Measurements from ENCODE around the gene GPR153. TPM values are rescaled to one million over a fixed set of nuclear protein-coding genes. Genes with fewer than 3 reads are reported as not detected.

Gene GPR153
- total and polyA plus RNA-seq, 2 donors (not counting 1 experiment from before 2014, with no cell fraction given) = 0.04 to 0.20 TPM

GRCh38 chr1:6197746-6198427 lies 63.0 kb downstream of the GPR153 start:
- Histone ChIP-seq H3K4me1 (ENCODE audit: control insufficient read depth in 2 of 2, insufficient read depth in 2 of 2, low read length in 2 of 2) (peaks cover 23 to 24% of the 10 kb centered on the region in 2 donors), H3K4me2 (replicated peaks; ENCODE audit: low read depth, low read length, poor library complexity, severe bottlenecking) (peak overlapping the region; percentile 92), H3K79me2 (ENCODE audit: control insufficient read depth, insufficient read depth, low read length) (peaks cover 79% of the 10 kb centered on the region), H3K9ac (ENCODE audit: low read length) (peak overlapping the region; percentile 93), H4K20me1 (ENCODE audit: control insufficient read depth, insufficient read depth, low read length, poor library complexity, severe bottlenecking) (peaks cover 61% of the 10 kb centered on the region), H3K4me3 (ENCODE audit: control extremely low read depth in 1 of 5, extremely low read depth in 1 of 5, insufficient read depth in 1 of 5, low read depth in 2 of 5, low read length in 4 of 5) (peak overlapping the region in 3 of 5 experiments; percentile 78 to 99 (median 89)), H3K27me3 (replicated peaks in 1 of 4; ENCODE audit: control extremely low read depth in 1 of 4, control insufficient read depth in 3 of 4, insufficient read depth in 4 of 4, low read length in 3 of 4) (no peaks in the 10 kb centered on the region), H2AFZ (ENCODE audit: insufficient read depth, low read depth, low read length, poor library complexity, severe bottlenecking) (no peak overlapping the region), H3K27ac (ENCODE audit: low read length in 2 of 2) (peak overlapping the region in 1 of 2 donors; percentile 83), H3K9me3 (ENCODE audit: control extremely low read depth in 1 of 3, control insufficient read depth in 2 of 3, insufficient read depth in 1 of 3, low read length in 2 of 3) (peaks cover 0 to 4% (median 0%) of the 10 kb centered on the region in 3 donors), H3K36me3 (replicated peaks in 1 of 2; ENCODE audit: control extremely low read depth in 1 of 2, control insufficient read depth in 1 of 2, extremely low read depth in 1 of 2, insufficient read depth in 2 of 2, low read length in 1 of 2) (peaks cover 0 to 38% of the 10 kb centered on the region in 2 experiments)
- peak overlapping the region; percentile 76 for H3K27ac Mint-ChIP-seq
- no peak for DNase-seq
- intact Hi-C loops (cut with micrococcal nuclease) = loop anchor here (5.0 to 10.0 kb wide), 2 partner anchors 504 to 587 kb away; partner anchors contain the start of genes CAMTA1 and DNAJC11
- POLR2A ChIA-PET = no interaction called here
- peaks cover 39% of the 10 kb centered on the region for H3K4me1 Mint-ChIP-seq
- ATAC-seq (ENCODE audit: low read depth) = no peak
- TF ChIP-seq, protein P1, sequence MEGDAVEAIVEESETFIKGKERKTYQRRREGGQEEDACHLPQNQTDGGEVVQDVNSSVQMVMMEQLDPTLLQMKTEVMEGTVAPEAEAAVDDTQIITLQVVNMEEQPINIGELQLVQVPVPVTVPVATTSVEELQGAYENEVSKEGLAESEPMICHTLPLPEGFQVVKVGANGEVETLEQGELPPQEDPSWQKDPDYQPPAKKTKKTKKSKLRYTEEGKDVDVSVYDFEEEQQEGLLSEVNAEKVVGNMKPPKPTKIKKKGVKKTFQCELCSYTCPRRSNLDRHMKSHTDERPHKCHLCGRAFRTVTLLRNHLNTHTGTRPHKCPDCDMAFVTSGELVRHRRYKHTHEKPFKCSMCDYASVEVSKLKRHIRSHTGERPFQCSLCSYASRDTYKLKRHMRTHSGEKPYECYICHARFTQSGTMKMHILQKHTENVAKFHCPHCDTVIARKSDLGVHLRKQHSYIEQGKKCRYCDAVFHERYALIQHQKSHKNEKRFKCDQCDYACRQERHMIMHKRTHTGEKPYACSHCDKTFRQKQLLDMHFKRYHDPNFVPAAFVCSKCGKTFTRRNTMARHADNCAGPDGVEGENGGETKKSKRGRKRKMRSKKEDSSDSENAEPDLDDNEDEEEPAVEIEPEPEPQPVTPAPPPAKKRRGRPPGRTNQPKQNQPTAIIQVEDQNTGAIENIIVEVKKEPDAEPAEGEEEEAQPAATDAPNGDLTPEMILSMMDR (IDR thresholded peaks at IDR 0.05) = no peak
- no peak for TF ChIP-seq EZH2 (IDR thresholded peaks at IDR 0.05; ENCODE audit: borderline replicate concordance, insufficient read depth, low read depth, low read length, poor library complexity, severe bottlenecking)
- peak overlapping the region; percentile 90 for H3K4me3 Mint-ChIP-seq
- H3K9me3 Mint-ChIP-seq (ENCODE audit: insufficient read depth) = no peaks in the 10 kb centered on the region
- WGBS (ENCODE audit: insufficient coverage) = 70% methylated on average over 3 of the region's 6 CpGs
- no peaks in the 10 kb centered on the region for H3K27me3 Mint-ChIP-seq
- CTCF ChIA-PET = interaction anchor here (0.6 kb wide), 1 partner anchor 42 kb away, joined by 3 read pairs; no protein-coding TSS in a partner anchor

Other genes starting within 250 kb of the GPR153 start
- 143 and 158 TPM in 2 replicates for gene KCNAB2, start 215.2 kb downstream of the GPR153 start, total RNA-seq
- 90.7 and 111 TPM in 2 replicates for gene KCNAB2, start 215.2 kb downstream of the GPR153 start, polyA plus RNA-seq
- 0.07 and 0.20 TPM in 2 replicates for gene CHD5, start 80.8 kb downstream of the GPR153 start, total RNA-seq
- gene CHD5, start 80.8 kb downstream of the GPR153 start, polyA plus RNA-seq = 0.18 and 0.22 TPM in 2 replicates
- 444 and 471 TPM in 2 replicates for gene RPL22, start 61.5 kb downstream of the GPR153 start, total RNA-seq
- 70.9 and 123 TPM in 2 replicates for gene RPL22, start 61.5 kb downstream of the GPR153 start, polyA plus RNA-seq
- 1.5 and 2.5 TPM in 2 replicates for gene RNF207, start 55.0 kb downstream of the GPR153 start, total RNA-seq
- gene RNF207, start 55.0 kb downstream of the GPR153 start, polyA plus RNA-seq = 5.0 and 6.8 TPM in 2 replicates
- gene ICMT, start 25.1 kb downstream of the GPR153 start, total RNA-seq = 12.4 and 13.5 TPM in 2 replicates
- gene ICMT, start 25.1 kb downstream of the GPR153 start, polyA plus RNA-seq = 2.9 and 5.0 TPM in 2 replicates
- not detected in 2 replicates for gene HES3, start 16.9 kb downstream of the GPR153 start, total RNA-seq
- gene HES3, start 16.9 kb downstream of the GPR153 start, polyA plus RNA-seq = not detected in 2 replicates
- gene ACOT7, start 132.7 kb upstream of the GPR153 start, total RNA-seq = 4.0 and 4.2 TPM in 2 replicates
- gene ACOT7, start 132.7 kb upstream of the GPR153 start, polyA plus RNA-seq = 4.5 and 4.6 TPM in 2 replicates
- not detected in 2 replicates for gene HES2, start 158.8 kb upstream of the GPR153 start, total RNA-seq
- not detected in 2 replicates for gene HES2, start 158.8 kb upstream of the GPR153 start, polyA plus RNA-seq
- gene ESPN, start 163.7 kb upstream of the GPR153 start, total RNA-seq = 0.25 TPM in 1 of 2 replicates, not detected in the other
- gene ESPN, start 163.7 kb upstream of the GPR153 start, polyA plus RNA-seq = 0.07 and 0.19 TPM in 2 replicates
- gene TNFRSF25, start 205.1 kb upstream of the GPR153 start, total RNA-seq = 2.6 and 2.7 TPM in 2 replicates
- 7.1 and 16.1 TPM in 2 replicates for gene TNFRSF25, start 205.1 kb upstream of the GPR153 start, polyA plus RNA-seq
- 0.20 and 0.49 TPM in 2 replicates for gene PLEKHG5, start 230.6 kb upstream of the GPR153 start, total RNA-seq
- gene PLEKHG5, start 230.6 kb upstream of the GPR153 start, polyA plus RNA-seq = 0.13 TPM in 1 of 2 replicates, not detected in the other